RPMI8226 (cell line): Measurements from ENCODE around the gene NPBWR2.

Source experiments
- DNase-seq: peaks from one replicate; pipeline ENCODE4 v3.0.0-alpha.2; 2015

The NPBWR2 gene

GRCh38 chr20:64055893-64056638 is 51.3 kb downstream of the NPBWR2 start:
- peak; percentile 72 for DNase-seq

- no peak for DNase-seq
Observed at GRCh38 chr20:64055396-64055892, 51.9 kb downstream of the NPBWR2 start.

GRCh38 chr20:64053841-64054661 is 53.3 kb downstream of the NPBWR2 start:
- peak; percentile 66 for DNase-seq
